GM10266 (cell line): ENCODE data around the gene ATP8B3.
A peak's percentile ranks its signal among the peaks of the same experiment; 100 is the strongest.

Experiments used
- DNase-seq: peaks from one replicate; pipeline ENCODE4 v3.0.0; 2012; ENCODE audit errors: extremely low spot score
- TF ChIP-seq, protein P1 (sequence below): IDR thresholded peaks from 2 replicates; pipeline ENCODE4 v1.5.1; 2012; ENCODE audit warnings: mild to moderate bottlenecking, low read depth; ENCODE audit not compliant: control insufficient read depth, insufficient read depth; ENCODE audit errors: missing control alignments

ATP8B3 gene

DNA sequence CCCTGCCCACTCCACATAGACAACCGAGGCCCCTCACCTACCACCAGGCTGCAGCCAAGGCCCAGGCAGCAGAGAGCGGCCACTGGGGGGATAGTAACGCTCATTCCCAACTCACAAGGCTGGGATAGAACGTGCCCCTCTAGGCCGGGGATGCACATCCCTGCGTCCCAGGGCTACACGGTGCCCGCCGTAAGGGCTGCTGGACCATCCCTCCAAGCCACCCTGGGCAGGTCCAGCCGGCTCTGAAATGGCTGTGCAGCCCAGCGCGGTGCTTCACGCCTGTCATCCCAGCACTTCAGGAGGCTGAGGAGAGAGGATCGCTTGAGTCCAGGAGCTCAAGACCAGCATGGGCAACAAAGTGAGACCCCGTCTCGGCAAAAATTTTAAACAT lies 33.0 kb upstream of the ATP8B3 start:
- TF ChIP-seq, protein P1, sequence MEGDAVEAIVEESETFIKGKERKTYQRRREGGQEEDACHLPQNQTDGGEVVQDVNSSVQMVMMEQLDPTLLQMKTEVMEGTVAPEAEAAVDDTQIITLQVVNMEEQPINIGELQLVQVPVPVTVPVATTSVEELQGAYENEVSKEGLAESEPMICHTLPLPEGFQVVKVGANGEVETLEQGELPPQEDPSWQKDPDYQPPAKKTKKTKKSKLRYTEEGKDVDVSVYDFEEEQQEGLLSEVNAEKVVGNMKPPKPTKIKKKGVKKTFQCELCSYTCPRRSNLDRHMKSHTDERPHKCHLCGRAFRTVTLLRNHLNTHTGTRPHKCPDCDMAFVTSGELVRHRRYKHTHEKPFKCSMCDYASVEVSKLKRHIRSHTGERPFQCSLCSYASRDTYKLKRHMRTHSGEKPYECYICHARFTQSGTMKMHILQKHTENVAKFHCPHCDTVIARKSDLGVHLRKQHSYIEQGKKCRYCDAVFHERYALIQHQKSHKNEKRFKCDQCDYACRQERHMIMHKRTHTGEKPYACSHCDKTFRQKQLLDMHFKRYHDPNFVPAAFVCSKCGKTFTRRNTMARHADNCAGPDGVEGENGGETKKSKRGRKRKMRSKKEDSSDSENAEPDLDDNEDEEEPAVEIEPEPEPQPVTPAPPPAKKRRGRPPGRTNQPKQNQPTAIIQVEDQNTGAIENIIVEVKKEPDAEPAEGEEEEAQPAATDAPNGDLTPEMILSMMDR = no peak
- no peak for DNase-seq

DNA sequence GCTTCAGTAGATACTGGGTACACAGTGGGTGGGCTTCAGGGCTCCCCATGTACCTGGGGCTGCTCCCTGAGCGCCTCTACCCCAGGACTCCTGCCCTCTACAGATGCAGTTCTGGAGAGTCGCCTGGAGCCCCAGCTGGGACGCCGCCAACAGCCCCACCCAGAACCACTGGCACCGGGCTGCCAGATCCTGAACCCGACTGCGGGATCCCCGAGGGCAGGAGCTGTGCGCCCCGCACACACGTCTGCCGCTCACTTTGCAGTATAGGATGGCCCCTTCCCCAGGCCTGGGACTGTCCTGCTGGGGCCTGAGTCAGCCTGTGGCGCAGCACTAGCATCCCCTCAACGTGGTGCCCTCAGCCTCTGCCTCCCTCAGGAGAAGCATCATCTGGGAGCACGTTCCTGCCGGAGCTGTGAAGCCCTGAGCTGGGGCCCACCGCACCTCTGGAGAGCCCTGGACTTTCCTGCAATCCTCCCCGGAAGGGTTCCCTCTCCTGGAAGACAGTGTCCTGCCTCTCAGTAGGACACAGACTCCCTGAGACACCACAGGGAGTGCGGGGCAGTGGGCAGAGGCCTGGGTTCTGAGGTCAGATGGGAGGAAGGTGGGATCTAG lies 32.5 kb upstream of the ATP8B3 start:
- TF ChIP-seq, protein P1 = no peak
- DNase-seq = no peak

DNA sequence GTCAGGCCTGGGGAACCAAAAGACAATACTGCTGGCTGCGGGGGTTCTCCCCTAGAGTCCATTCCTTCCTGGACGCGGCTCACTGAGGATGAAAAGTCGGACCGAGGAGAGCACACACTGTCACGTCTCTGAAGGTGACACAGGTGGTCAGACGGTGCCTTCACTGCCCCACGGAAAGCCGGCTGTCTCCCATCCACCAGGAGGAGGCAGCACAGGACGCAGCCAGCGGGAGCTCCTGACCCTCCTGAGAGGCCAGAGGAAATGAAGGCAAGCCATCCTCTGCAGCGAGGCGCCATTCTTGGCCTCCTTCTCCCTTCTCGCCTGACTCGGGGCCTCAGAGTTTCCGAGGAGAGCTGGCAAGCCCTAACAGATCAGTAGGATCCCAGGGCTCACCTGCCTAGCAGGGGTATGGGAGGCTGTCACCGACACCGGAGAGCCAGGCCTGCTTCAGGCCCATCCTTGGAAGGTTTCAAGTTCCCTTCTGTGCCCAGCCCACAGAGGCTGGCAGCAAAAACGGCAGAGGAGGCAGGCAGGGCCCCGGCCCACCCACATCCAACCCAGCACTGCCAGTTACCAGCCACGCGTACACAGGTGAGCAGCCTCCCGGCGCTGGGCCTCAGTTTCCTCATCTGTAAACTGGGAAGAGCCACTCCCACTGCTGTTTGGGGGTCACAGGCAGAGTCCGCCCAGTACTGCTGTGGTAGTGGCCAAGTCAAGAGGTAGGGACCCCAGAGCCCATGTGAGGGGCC lies 31.7 kb upstream of the ATP8B3 start:
- no peak for DNase-seq
- TF ChIP-seq, protein P1 = peak; percentile 14

DNA sequence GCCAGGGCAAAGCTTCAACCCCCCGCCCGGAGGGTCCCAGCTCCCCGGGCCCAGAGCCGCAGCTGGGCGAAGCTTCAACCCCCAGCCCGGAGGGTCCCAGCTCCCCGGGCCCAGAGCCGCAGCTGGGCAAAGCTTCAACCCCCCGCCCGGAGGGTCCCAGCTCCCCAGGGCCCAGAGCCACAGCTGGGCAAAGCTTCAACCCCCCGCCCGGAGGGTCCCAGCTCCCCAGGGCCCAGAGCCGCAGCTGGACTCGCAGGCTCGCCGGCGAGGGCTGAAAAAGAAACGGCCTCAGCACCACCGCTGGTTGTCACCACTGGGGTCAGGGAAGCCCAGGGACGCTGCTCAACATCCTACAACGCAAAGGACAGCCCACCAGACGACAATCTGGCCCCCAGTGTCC lies 31.0 kb upstream of the ATP8B3 start:
- no peak for DNase-seq
- TF ChIP-seq, protein P1 = no peak

DNA sequence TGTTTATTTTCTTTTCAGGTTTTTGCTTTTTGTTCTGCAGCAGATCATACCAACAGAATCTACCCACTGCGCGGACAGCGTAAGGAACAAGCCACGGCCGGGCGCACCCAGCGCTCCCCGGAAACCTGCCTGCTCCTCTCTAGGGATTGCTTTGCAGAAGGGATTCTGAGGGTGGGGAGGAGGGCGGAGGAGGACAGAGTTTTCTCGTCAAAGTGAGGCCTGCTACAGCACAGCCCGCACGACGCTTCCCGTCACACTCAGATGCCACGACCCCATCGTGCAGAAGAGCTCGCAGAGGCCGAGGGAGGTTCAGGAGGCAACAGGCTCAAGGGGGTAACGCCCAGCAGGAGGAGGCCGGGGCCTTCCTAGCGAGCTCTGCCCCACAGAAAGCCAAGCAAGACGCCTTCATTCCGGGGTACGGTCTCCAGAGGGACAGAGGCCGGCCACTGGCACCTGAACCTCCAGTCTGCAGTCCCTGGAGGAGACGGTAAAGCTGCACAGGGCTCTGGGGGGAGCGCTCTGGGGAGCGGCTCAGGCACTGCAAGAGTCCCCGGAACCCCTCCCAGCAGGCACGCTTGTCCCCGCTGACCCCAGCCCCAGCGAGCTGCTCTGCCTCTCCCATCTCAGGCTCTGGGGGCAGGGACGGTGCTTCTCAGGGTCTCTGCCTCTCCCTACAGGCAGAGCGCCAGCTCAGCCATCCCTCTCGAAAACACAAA lies 29.3 kb upstream of the ATP8B3 start:
- no peak for DNase-seq
- TF ChIP-seq, protein P1 = no peak

DNA sequence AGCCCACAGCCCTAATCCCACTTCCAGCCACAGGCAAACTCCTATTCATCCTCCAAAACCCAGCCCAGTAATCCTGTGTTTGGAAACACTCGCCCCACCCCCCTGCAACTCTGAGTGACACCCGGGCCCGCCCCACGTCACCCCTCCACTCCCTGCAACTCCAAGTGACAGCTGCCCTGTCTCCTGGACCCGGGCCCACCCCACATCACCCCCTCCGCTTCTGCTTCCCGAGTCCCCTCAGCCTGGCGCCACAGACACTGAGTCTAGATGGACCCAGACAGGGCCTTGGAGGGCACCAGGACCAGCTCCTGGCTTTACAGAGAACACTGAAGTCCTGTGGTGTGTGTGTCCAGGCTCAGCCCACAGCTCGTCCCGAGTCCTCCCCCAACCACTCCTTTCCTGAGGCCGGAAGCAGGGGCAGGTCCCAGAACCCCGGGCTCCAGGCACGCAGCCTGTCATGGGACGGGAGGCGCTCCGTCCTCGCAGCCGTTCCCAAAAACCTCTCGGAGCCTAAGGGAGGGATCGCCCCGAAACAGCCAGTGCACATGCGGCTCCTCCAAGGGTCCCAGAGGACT lies 28.6 kb upstream of the ATP8B3 start:
- DNase-seq = no peak
- TF ChIP-seq, protein P1 = no peak
